CD4-positive, CD25-positive, alpha-beta regulatory T cell (primary cell): ENCODE results near the gene FAM111A. TPM values are rescaled to one million over a fixed set of nuclear protein-coding genes. Genes with fewer than 3 reads are reported as not detected.
A peak's percentile ranks its signal among the peaks of the same experiment; 100 is the strongest.

ENCODE experiments used
- ATAC-seq, 2 donors: fragments of 150-1000 bp; cut with Tn5 transposase; one replicate each; pipeline ENCODE4 v1.10.0; 2021; ENCODE audit warnings: low read depth in 2 of 2, moderate number of reproducible peaks in 2 of 2, moderate library complexity in 1 of 2
- DNase-seq, 3 donors: peaks; one replicate each; pipeline versions ENCODE4 v3.0.0 to v3.0.0-alpha.2; 2012 to 2022; ENCODE audit warnings: mixed read lengths in 1 of 3
- H3K27ac ChIP-seq: one replicate; pipeline ENCODE4 v1.7.0; 2013; ENCODE audit warnings: mild to moderate bottlenecking, low read length; ENCODE audit not compliant: insufficient read depth, poor library complexity, severe bottlenecking
- H3K27me3 ChIP-seq: one replicate; pipeline ENCODE4 v1.7.0; 2013; ENCODE audit warnings: low read length; ENCODE audit not compliant: control insufficient read depth, insufficient read depth
- H3K36me3 ChIP-seq: one replicate; pipeline ENCODE4 v1.7.0; 2013; ENCODE audit warnings: mild to moderate bottlenecking, low read length, moderate library complexity; ENCODE audit not compliant: control insufficient read depth, insufficient read depth
- H3K4me1 ChIP-seq: 2 replicates; pipeline ENCODE4 v1.7.0; 2013; ENCODE audit warnings: mild to moderate bottlenecking, low read length; ENCODE audit not compliant: insufficient read depth, control insufficient read depth, poor library complexity, severe bottlenecking
- H3K4me3 ChIP-seq: one replicate; pipeline ENCODE4 v1.7.0; 2013; ENCODE audit warnings: low read depth, mild to moderate bottlenecking, low read length, moderate library complexity
- H3K9me3 ChIP-seq, 2 experiments: 1 replicate in 1 of 2; 2 replicates in 1 of 2; pipeline ENCODE4 v1.7.0; 2013; ENCODE audit warnings: low read length in 2 of 2, mild to moderate bottlenecking in 1 of 2, moderate library complexity in 1 of 2; ENCODE audit not compliant: control insufficient read depth in 2 of 2
- H3K27ac Mint-ChIP-seq, 3 donors: one replicate each; pipeline ENCODE4 v1.8.0; 2020 to 2022; ENCODE audit warnings: mild to moderate bottlenecking in 3 of 3, mixed read lengths in 3 of 3, moderate library complexity in 2 of 3
- H3K27me3 Mint-ChIP-seq: one replicate; pipeline ENCODE4 v1.8.0; 2022; ENCODE audit warnings: mild to moderate bottlenecking, mixed read lengths
- H3K36me3 Mint-ChIP-seq: one replicate; pipeline ENCODE4 v1.8.0; 2020; ENCODE audit warnings: mixed read lengths
- H3K4me1 Mint-ChIP-seq, 4 donors: one replicate each; pipeline ENCODE4 v1.8.0; 2020 to 2022; ENCODE audit warnings: mixed read lengths in 4 of 4, mild to moderate bottlenecking in 1 of 4
- H3K4me3 Mint-ChIP-seq, 4 donors: one replicate each; pipeline ENCODE4 v1.8.0; 2020 to 2022; ENCODE audit warnings: mild to moderate bottlenecking in 4 of 4, mixed read lengths in 4 of 4, moderate library complexity in 3 of 4
- H3K9me3 Mint-ChIP-seq, 7 donors: one replicate each; pipeline ENCODE4 v1.8.0; 2020 to 2022; ENCODE audit warnings: mixed read lengths in 7 of 7, mild to moderate bottlenecking in 3 of 7, moderate library complexity in 2 of 7
- polyA plus RNA-seq, 4 donors: library from polyadenylated mRNA; unstranded; fragments of 300-500 nt; fragmentation: Illumina TruSeq; gene quantifications; one replicate each; pipeline ENCODE4 v1.2.3, GENCODE V29; 2021
- total RNA-seq: library from RNA; stranded (reverse); gene quantifications from one replicate; pipeline ENCODE4 v1.2.3, GENCODE V29; 2022

FAM111A gene
- total and polyA plus RNA-seq, 5 donors from 2014 or later: 28.6 to 73.4 (median 33.4) TPM

DNA sequence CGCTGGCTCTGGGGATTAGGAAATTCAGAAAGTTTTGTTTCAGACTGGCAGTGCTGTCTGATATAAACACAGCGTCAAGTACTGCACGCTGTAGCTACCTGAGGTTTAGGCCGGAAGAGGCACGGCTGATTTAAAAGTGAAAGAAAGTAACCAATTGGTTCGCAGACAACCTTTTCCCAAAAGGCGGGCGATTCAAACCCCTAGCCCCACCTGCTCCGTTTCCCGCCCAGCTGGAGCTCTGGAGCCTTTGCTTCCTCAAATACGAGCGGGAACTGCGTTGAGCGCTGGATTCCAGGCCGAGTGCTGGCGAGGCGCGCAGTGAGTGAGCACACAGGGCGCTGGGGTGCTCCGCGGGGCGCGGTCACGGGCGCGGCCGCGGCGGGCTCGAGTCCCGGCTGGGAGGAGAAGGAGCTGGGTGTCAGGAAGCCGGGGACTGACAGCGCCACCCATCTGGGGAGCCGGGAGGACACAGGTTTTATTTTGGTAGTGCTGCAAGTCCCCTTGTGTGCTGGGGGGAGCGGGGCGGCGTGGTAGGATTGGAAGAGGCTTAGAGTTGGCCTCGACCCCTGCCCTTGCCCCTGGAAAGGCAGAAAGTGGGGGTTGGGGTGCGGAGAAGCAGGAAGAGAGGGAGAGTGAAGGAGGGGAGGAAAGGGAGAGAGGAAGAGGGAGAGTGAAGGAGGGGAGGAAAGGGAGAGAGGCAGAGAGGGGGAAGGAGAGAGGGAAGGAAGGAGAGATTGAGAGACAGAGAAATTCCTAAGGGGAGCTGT lies 2.1 kb downstream of the FAM111A start:
- Histone ChIP-seq H3K4me1 (peaks cover 40% of the 10 kb centered on the region), H3K4me3 (peak overlapping the region; percentile 97), H3K27ac (peak overlapping the region; percentile 93), H3K36me3 (peaks cover 10% of the 10 kb centered on the region), H3K9me3 (no peaks in the 10 kb centered on the region), H3K27me3 (no peaks in the 10 kb centered on the region)
- H3K27ac Mint-ChIP-seq: peak overlapping the region; percentile 97 to 99 (median 97)
- peak overlapping the region; percentile 96 to 100 (median 99) for H3K4me3 Mint-ChIP-seq
- peaks cover 7% of the 10 kb centered on the region for H3K27me3 Mint-ChIP-seq
- H3K9me3 Mint-ChIP-seq: no peaks in the 10 kb centered on the region
- peaks cover 11% of the 10 kb centered on the region for H3K36me3 Mint-ChIP-seq
- ATAC-seq: peak; percentile 64 to 76
- H3K4me1 Mint-ChIP-seq: peaks cover 39 to 67% (median 57%) of the 10 kb centered on the region in 4 donors
- peak; percentile 67 to 94 (median 81) for DNase-seq

GRCh38 chr11:59145534-59145933 lies 2.9 kb downstream of the FAM111A start:
- no peaks in the 10 kb centered on the region for H3K9me3 ChIP-seq
- no peak for DNase-seq
- Mint-ChIP-seq H3K9me3 (no peaks in the 10 kb centered on the region), H3K4me3 (peak overlapping the region; percentile 96 to 100 (median 99)), H3K4me1 (peaks cover 39 to 67% (median 59%) of the 10 kb centered on the region in 4 donors), H3K27ac (peak overlapping the region in 2 of 3 donors; percentile 55 to 97), H3K36me3 (peaks cover 14% of the 10 kb centered on the region), H3K27me3 (peaks cover 7% of the 10 kb centered on the region)
- no peak for ATAC-seq
- peak overlapping the region; percentile 97 for H3K4me3 ChIP-seq
- peaks cover 12% of the 10 kb centered on the region for H3K36me3 ChIP-seq
- no peak overlapping the region for H3K27ac ChIP-seq
- no peaks in the 10 kb centered on the region for H3K27me3 ChIP-seq
- peaks cover 40% of the 10 kb centered on the region for H3K4me1 ChIP-seq

DNA sequence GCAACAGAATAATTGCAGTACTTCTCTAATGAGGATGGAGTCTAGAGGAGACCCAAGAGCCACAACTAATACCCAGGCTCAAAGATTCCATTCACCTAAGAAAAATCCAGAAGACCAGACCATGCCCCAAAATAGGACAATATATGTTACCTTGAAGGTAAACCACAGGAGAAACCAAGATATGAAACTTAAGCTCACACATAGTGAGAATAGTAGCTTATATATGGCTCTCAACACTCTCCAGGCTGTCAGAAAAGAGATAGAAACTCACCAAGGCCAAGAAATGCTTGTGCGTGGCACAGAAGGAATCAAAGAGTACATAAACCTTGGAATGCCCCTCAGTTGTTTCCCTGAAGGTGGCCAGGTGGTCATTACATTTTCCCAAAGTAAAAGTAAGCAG lies 9.1 kb downstream of the FAM111A start:
- Mint-ChIP-seq H3K4me3 (peak overlapping the region; percentile 35 to 80 (median 73)), H3K9me3 (no peaks in the 10 kb centered on the region), H3K27me3 (no peaks in the 10 kb centered on the region), H3K27ac (peak overlapping the region; percentile 45 to 82 (median 49)), H3K4me1 (peaks cover 21 to 43% (median 34%) of the 10 kb centered on the region in 4 donors), H3K36me3 (peaks cover 23% of the 10 kb centered on the region)
- Histone ChIP-seq H3K27ac (peak overlapping the region; percentile 50), H3K36me3 (peaks cover 12% of the 10 kb centered on the region), H3K4me1 (peaks cover 16% of the 10 kb centered on the region), H3K4me3 (peak overlapping the region; percentile 65), H3K27me3 (no peaks in the 10 kb centered on the region), H3K9me3 (no peaks in the 10 kb centered on the region)
- DNase-seq: no peak
- ATAC-seq: no peak

- Histone ChIP-seq H3K27ac (peak overlapping the region; percentile 50), H3K27me3 (no peaks in the 10 kb centered on the region), H3K36me3 (peaks cover 6% of the 10 kb centered on the region), H3K4me1 (peaks cover 16% of the 10 kb centered on the region), H3K4me3 (peak overlapping the region; percentile 65), H3K9me3 (no peaks in the 10 kb centered on the region)
- H3K9me3 Mint-ChIP-seq: no peaks in the 10 kb centered on the region
- H3K4me1 Mint-ChIP-seq: peaks cover 15 to 38% (median 30%) of the 10 kb centered on the region in 4 donors
- no peaks in the 10 kb centered on the region for H3K27me3 Mint-ChIP-seq
- H3K36me3 Mint-ChIP-seq: peaks cover 20% of the 10 kb centered on the region
- H3K4me3 Mint-ChIP-seq: peak overlapping the region; percentile 57 to 94 (median 78)
- H3K27ac Mint-ChIP-seq: peak overlapping the region; percentile 75 to 92 (median 82)
- ATAC-seq: peak; percentile 74 to 82
- DNase-seq: peak in 1 of 3 donors; percentile 75
These were observed 9.8 kb downstream of the FAM111A start for GRCh38 chr11:59152312-59152951.

DNA sequence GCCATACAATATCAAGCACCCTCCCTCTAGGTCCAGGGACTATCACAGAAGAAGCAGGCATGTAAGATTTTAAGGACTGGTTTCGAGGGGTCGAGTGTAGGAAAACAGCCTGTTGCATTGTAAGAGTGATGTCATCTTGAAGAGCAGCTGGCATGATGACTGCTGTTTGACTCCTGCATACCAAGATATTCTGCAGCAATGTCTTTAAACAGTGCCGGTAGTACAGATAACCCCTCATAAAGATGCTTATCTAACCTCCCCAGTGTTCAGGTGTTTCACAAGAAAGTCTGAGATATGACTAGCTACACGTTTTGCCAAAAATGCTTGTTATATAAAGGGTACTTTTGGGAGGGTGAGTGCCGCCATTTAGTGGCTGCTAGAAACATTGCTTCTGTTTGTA lies 12.0 kb downstream of the FAM111A start:
- no peaks in the 10 kb centered on the region for H3K9me3 Mint-ChIP-seq
- no peaks in the 10 kb centered on the region for H3K27me3 ChIP-seq
- no peak overlapping the region for H3K4me3 ChIP-seq
- H3K27ac Mint-ChIP-seq: no peak overlapping the region
- peaks cover 13% of the 10 kb centered on the region for H3K36me3 Mint-ChIP-seq
- no peak overlapping the region for H3K27ac ChIP-seq
- no peaks in the 10 kb centered on the region for H3K9me3 ChIP-seq
- H3K4me1 Mint-ChIP-seq: peaks cover 14 to 30% (median 26%) of the 10 kb centered on the region in 4 donors
- no peaks in the 10 kb centered on the region for H3K27me3 Mint-ChIP-seq
- DNase-seq (no peak), ATAC-seq (no peak)
- peaks cover 16% of the 10 kb centered on the region for H3K4me1 ChIP-seq
- H3K36me3 ChIP-seq: peaks cover 2% of the 10 kb centered on the region
- no peak overlapping the region for H3K4me3 Mint-ChIP-seq

- ATAC-seq (no peak), DNase-seq (no peak)
- Mint-ChIP-seq H3K4me1 (peaks cover 9 to 19% (median 14%) of the 10 kb centered on the region in 4 donors), H3K36me3 (no peaks in the 10 kb centered on the region), H3K4me3 (no peak overlapping the region), H3K27ac (peak overlapping the region in 1 of 3 donors; percentile 21), H3K27me3 (no peaks in the 10 kb centered on the region), H3K9me3 (no peaks in the 10 kb centered on the region)
- no peak overlapping the region for H3K27ac ChIP-seq
- H3K4me3 ChIP-seq: no peak overlapping the region
- peaks cover 7% of the 10 kb centered on the region for H3K4me1 ChIP-seq
- H3K27me3 ChIP-seq: peaks cover 7% of the 10 kb centered on the region
- no peaks in the 10 kb centered on the region for H3K9me3 ChIP-seq
- H3K36me3 ChIP-seq: no peaks in the 10 kb centered on the region
These were observed 14.8 kb downstream of the FAM111A start for GRCh38 chr11:59157433-59157832.

GRCh38 chr11:59158206-59159068 lies 15.8 kb downstream of the FAM111A start:
- Mint-ChIP-seq H3K27me3 (peaks cover under 1% of the 10 kb centered on the region), H3K4me3 (no peak overlapping the region), H3K9me3 (no peaks in the 10 kb centered on the region), H3K4me1 (peaks cover 4 to 10% (median 4%) of the 10 kb centered on the region in 4 donors), H3K36me3 (no peaks in the 10 kb centered on the region), H3K27ac (peak overlapping the region in 1 of 3 donors; percentile 21)
- H3K27me3 ChIP-seq: peaks cover 7% of the 10 kb centered on the region
- no peaks in the 10 kb centered on the region for H3K36me3 ChIP-seq
- no peak overlapping the region for H3K27ac ChIP-seq
- no peak overlapping the region for H3K4me3 ChIP-seq
- ATAC-seq: peak; percentile 90 to 95
- DNase-seq: peak; percentile 53 to 84 (median 72)
- no peaks in the 10 kb centered on the region for H3K9me3 ChIP-seq
- H3K4me1 ChIP-seq: no peaks in the 10 kb centered on the region
